HepG2 (cell line): ENCODE results near the gene RIMBP3C. TPM values are rescaled to one million over a fixed set of nuclear protein-coding genes. Genes with fewer than 3 reads are reported as not detected.

Source experiments
- BCL6 ChIP-seq: IDR thresholded peaks from 2 replicates; pipeline ENCODE4 v1.6.1; 2016; ENCODE audit warnings: missing genetic modification reagents, missing compliant biosample characterization
- CBX1 ChIP-seq: IDR thresholded peaks from one replicate; pipeline ENCODE4 v1.6.1; 2016; ENCODE audit warnings: antibody characterized with exemption, low read depth
- CENPT ChIP-seq: sonication (generic); formaldehyde crosslinking; IDR thresholded peaks from 2 replicates; pipeline ENCODE4 v1.8.0; 2022; ENCODE audit warnings: low read depth, mild to moderate bottlenecking, moderate library complexity, missing genetic modification reagents
- CENPX ChIP-seq: sonication (generic); formaldehyde crosslinking; IDR thresholded peaks from 2 replicates; pipeline ENCODE4 v1.9.0; 2021; ENCODE audit warnings: mild to moderate bottlenecking, missing genetic modification reagents, moderate library complexity
- ETS1 ChIP-seq: sonication (generic); formaldehyde crosslinking; IDR thresholded peaks from 2 replicates; pipeline ENCODE4 v1.4.0; 2020; ENCODE audit warnings: missing genetic modification reagents
- FOXO1 ChIP-seq: sonication (generic); formaldehyde crosslinking; IDR thresholded peaks from 2 replicates; pipeline ENCODE4 v1.4.0; 2020; ENCODE audit warnings: missing genetic modification reagents
- IRX3 ChIP-seq: sonication (generic); formaldehyde crosslinking; IDR thresholded peaks from 2 replicates; pipeline ENCODE4 v1.8.1; 2023; ENCODE audit warnings: mild to moderate bottlenecking, low read depth, missing genetic modification reagents, borderline replicate concordance
- MAF1 ChIP-seq: sonication (generic); formaldehyde crosslinking; IDR thresholded peaks from 2 replicates; pipeline ENCODE4 v1.5.0; 2020; ENCODE audit warnings: missing genetic modification reagents, borderline replicate concordance
- NFATC3 ChIP-seq: sonication (generic); formaldehyde crosslinking; IDR thresholded peaks from 2 replicates; pipeline ENCODE4 v1.5.1; 2020; ENCODE audit warnings: mild to moderate bottlenecking, missing genetic modification reagents
- NFKBIZ ChIP-seq: IDR thresholded peaks from 2 replicates; pipeline ENCODE4 v1.6.1; 2018; ENCODE audit warnings: missing genetic modification reagents, missing compliant biosample characterization
- NFYC ChIP-seq: IDR thresholded peaks from 2 replicates; pipeline ENCODE4 v1.6.1; 2016; ENCODE audit warnings: missing genetic modification reagents, missing compliant biosample characterization
- PBX3 ChIP-seq: sonication (generic); formaldehyde crosslinking; IDR thresholded peaks from 2 replicates; pipeline ENCODE4 v1.8.1; 2023; ENCODE audit warnings: missing genetic modification reagents, inconsistent platforms, borderline replicate concordance
- RBFOX2 ChIP-seq: fragments of 200-400 bp; formaldehyde crosslinking; IDR thresholded peaks from 2 replicates; pipeline ENCODE4 v1.6.1; 2017; ENCODE audit warnings: low read depth, mild to moderate bottlenecking, low read length
- TCF12 ChIP-seq, 2 experiments: fragments of 450-650 bp in 1 of 2; sonication (generic) in 1 of 2; formaldehyde crosslinking in 1 of 2; IDR thresholded peaks; 2 replicates each; pipeline versions ENCODE4 v1.6.1 to v1.8.0; 2017 to 2022; ENCODE audit warnings: antibody characterized with exemption in 1 of 2, mild to moderate bottlenecking in 1 of 2, missing genetic modification reagents in 1 of 2, moderate library complexity in 1 of 2
- TCF7 ChIP-seq: sonication (generic); IDR thresholded peaks from 2 replicates; pipeline ENCODE4 v1.6.1; 2016; ENCODE audit warnings: antibody characterized with exemption, low read depth
- ZBTB7B ChIP-seq: sonication (generic); formaldehyde crosslinking; IDR thresholded peaks from 2 replicates; pipeline ENCODE4 v1.4.0; 2020; ENCODE audit warnings: missing genetic modification reagents
- ZFY ChIP-seq: sonication (generic); formaldehyde crosslinking; IDR thresholded peaks from 2 replicates; pipeline ENCODE4 v1.4.0; 2020; ENCODE audit warnings: missing genetic modification reagents
- ZFYVE20 ChIP-seq: sonication (generic); formaldehyde crosslinking; IDR thresholded peaks from 2 replicates; pipeline ENCODE4 v1.8.0; 2023; ENCODE audit warnings: low read depth, mild to moderate bottlenecking, moderate library complexity, missing genetic modification reagents, borderline replicate concordance
- ZNF225 ChIP-seq: sonication (generic); formaldehyde crosslinking; IDR thresholded peaks from 2 replicates; pipeline ENCODE4 v1.4.0; 2020; ENCODE audit warnings: mild to moderate bottlenecking, missing genetic modification reagents
- ZNF33B ChIP-seq: sonication (generic); formaldehyde crosslinking; IDR thresholded peaks from 2 replicates; pipeline ENCODE4 v1.5.1; 2020; ENCODE audit warnings: mild to moderate bottlenecking, missing genetic modification reagents
- ZNF546 ChIP-seq: sonication (generic); formaldehyde crosslinking; conservative IDR thresholded peaks from 2 replicates; pipeline ENCODE4 v1.8.1; 2023; ENCODE audit warnings: mild to moderate bottlenecking, missing genetic modification reagents
- ZNF570 ChIP-seq: sonication (generic); formaldehyde crosslinking; IDR thresholded peaks from 2 replicates; pipeline ENCODE4 v1.4.0; 2020; ENCODE audit warnings: mild to moderate bottlenecking, missing genetic modification reagents, borderline replicate concordance
- ZNF644 ChIP-seq: IDR thresholded peaks from 2 replicates; pipeline ENCODE4 v1.6.1; 2016; ENCODE audit warnings: low read depth
- ZNF713 ChIP-seq: sonication (generic); formaldehyde crosslinking; IDR thresholded peaks from 2 replicates; pipeline ENCODE4 v1.4.0; 2020; ENCODE audit warnings: mild to moderate bottlenecking, missing genetic modification reagents
- ZNF766 ChIP-seq: sonication (generic); formaldehyde crosslinking; IDR thresholded peaks from 2 replicates; pipeline ENCODE4 v1.5.0; 2020; ENCODE audit warnings: missing genetic modification reagents, borderline replicate concordance
- polyA plus RNA-seq, 8 experiments: library from polyadenylated mRNA; depleted of rRNA in 3 of 8; stranded (reverse) in 7 of 8; unstranded in 1 of 8; fragments of >200 nt; fragmentation: Illumina TruSeq in 4 of 8; extraction: Trizol in 4 of 8; gene quantifications; 2 replicates each; pipeline versions ENCODE4 v1.2.1 to v1.2.3, GENCODE V29; 2011 to 2016; ENCODE audit warnings: low read depth in 4 of 8, missing spikeins in 1 of 8, mixed read lengths in 1 of 8; ENCODE audit not compliant: insufficient read depth in 1 of 8
- total RNA-seq, 5 experiments: library from RNA; depleted of rRNA; stranded (reverse); fragments of >200 nt; fragmentation: Illumina TruSeq; extraction: Trizol; gene quantifications; 2 replicates each; pipeline ENCODE4 v1.2.3, GENCODE V29; 2016; ENCODE audit warnings: low read depth in 1 of 5
- TF ChIP-seq, protein P1 (sequence below): sonication (generic); formaldehyde crosslinking; IDR thresholded peaks from 2 replicates; pipeline ENCODE4 v1.5.0; 2020; ENCODE audit warnings: mild to moderate bottlenecking, missing genetic modification reagents
- TF ChIP-seq, protein P2 (sequence below): sonication (generic); formaldehyde crosslinking; IDR thresholded peaks from 2 replicates; pipeline ENCODE4 v1.4.0; 2020; ENCODE audit warnings: mild to moderate bottlenecking, missing genetic modification reagents

RIMBP3C gene
- total and polyA plus RNA-seq, 2 of the 13 experiments (the other 11 are each of a cell fraction or from before 2014, with no cell fraction given): 0.15 TPM; not detected in 1

DNA sequence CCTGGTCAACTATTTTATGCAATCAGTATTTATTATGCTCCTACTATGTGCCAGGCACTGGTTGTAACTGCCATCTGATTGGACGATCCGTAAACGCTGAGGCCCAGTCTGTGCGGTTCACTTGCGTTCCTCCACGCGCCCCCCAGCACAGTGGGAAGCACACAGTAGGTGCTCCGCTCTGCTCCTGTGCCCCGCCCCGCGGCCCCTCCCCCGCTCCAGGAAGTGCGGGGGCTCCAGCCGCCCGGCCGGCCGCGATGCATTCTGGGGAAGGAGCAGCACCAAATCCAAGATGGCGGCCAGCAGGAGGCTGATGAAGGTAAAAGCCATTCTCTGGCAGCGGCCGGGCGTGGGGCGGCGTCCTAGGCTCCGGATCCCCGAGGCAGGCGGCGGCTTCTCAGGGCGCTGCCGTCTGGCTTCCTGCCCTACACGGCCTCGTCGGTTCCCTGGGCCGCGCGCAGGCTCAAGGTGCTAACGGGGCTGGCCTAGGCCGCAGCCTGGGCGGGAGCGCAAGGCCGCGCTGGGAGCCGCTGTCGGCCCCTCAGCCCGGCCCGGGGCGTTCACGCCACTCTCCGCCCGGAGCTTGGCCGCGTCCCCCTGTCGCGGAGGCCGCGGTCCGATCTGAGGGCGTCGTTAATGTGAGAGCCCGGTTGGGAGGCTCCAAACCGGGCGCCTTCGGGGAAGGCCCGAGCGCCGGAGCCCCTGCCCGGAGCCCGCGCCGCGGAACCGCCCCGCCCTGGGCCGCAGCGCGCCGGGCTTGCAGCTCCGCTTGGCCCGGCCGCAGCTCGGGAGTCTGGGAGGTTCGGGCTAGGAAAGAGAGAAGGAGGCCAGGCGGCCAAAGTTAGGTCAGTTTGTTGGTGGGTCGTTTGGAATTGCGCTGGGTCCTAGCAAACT lies 16.4 kb upstream of the RIMBP3C start, which contains the start of gene UBE2L3 (continued):
- TF ChIP-seq, protein P1, sequence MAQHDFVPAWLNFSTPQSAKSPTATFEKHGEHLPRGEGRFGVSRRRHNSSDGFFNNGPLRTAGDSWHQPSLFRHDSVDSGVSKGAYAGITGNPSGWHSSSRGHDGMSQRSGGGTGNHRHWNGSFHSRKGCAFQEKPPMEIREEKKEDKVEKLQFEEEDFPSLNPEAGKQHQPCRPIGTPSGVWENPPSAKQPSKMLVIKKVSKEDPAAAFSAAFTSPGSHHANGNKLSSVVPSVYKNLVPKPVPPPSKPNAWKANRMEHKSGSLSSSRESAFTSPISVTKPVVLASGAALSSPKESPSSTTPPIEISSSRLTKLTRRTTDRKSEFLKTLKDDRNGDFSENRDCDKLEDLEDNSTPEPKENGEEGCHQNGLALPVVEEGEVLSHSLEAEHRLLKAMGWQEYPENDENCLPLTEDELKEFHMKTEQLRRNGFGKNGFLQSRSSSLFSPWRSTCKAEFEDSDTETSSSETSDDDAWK: no peak
- peak; percentile 100 for TF ChIP-seq ZFY
- no peak for TF ChIP-seq FOXO1 (CRISPR knock-in tag)
- 0 out of 2 replicates have a peak, but pooled peaks have one; percentile 53 for TF ChIP-seq ZNF570 (CRISPR knock-in tag)
- no peak; the same call in 1 of the 2 replicates for TF ChIP-seq ZNF225 (CRISPR knock-in tag)
- no peak; the same call in 1 of the 2 replicates for TF ChIP-seq MAF1 (CRISPR knock-in tag)
- TF ChIP-seq ETS1 (CRISPR knock-in tag): 0 out of 2 replicates have a peak, but pooled peaks have one; percentile 54
- no peak for TF ChIP-seq ZNF644 (CRISPR knock-in tag)
- peak; percentile 42; the same call in 1 of the 2 replicates for TF ChIP-seq ZNF766 (CRISPR knock-in tag)
- peak; percentile 50 for TF ChIP-seq BCL6 (CRISPR knock-in tag)
- TF ChIP-seq NFKBIZ (CRISPR knock-in tag): peak; percentile 65; the same call in 1 of the 2 replicates
- TF ChIP-seq CBX1: peak; percentile 77
- no peak for TF ChIP-seq TCF7
- no peak for TF ChIP-seq NFYC
- no peak for TF ChIP-seq CENPX
- peak; percentile 36; the same call in 1 of the 2 replicates for TF ChIP-seq ZBTB7B (CRISPR knock-in tag)
- TF ChIP-seq RBFOX2: peak; percentile 94
- peak; percentile 94 for TF ChIP-seq ZNF546 (CRISPR knock-in tag)
- TF ChIP-seq PBX3 (CRISPR knock-in tag): 0 out of 2 replicates have a peak, but pooled peaks have one; percentile 22
- TF ChIP-seq ZNF33B (CRISPR knock-in tag): no peak; the same call in 1 of the 2 replicates
- no peak for TF ChIP-seq ZNF713 (CRISPR knock-in tag)
- peak; percentile 78; the same call in 1 of the 2 replicates for TF ChIP-seq ZFYVE20 (CRISPR knock-in tag)
- no peak for TF ChIP-seq NFATC3 (CRISPR knock-in tag)
- TF ChIP-seq CENPT (CRISPR knock-in tag): no peak; the same call in 1 of the 2 replicates
- TF ChIP-seq IRX3 (CRISPR knock-in tag): peak; percentile 61
- no peak for TF ChIP-seq TCF12 (IDR thresholded peaks at IDR 0.05)
- TF ChIP-seq TCF12 (CRISPR knock-in tag; IDR thresholded peaks at IDR 0.05): no peak
- TF ChIP-seq, protein P2, sequence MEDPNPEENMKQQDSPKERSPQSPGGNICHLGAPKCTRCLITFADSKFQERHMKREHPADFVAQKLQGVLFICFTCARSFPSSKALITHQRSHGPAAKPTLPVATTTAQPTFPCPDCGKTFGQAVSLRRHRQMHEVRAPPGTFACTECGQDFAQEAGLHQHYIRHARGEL (CRISPR knock-in tag): no peak
